HG03521 (cell line): ENCODE data around the gene TRAF6.
A peak's percentile ranks its signal among the peaks of the same experiment; 100 is the strongest.
"Not testable (repeated sequence)": the region's sequence is repeated elsewhere in the genome, so short reads cannot be mapped to it uniquely, and the experiment has no call there.

Source experiments
- ATAC-seq: cut with Tn5 transposase; IDR thresholded peaks from one replicate; pipeline ENCODE4 v1.9.1; 2021; ENCODE audit warnings: mild to moderate bottlenecking, moderate library complexity; ENCODE audit not compliant: unreplicated experiment

Gene TRAF6, protein sequence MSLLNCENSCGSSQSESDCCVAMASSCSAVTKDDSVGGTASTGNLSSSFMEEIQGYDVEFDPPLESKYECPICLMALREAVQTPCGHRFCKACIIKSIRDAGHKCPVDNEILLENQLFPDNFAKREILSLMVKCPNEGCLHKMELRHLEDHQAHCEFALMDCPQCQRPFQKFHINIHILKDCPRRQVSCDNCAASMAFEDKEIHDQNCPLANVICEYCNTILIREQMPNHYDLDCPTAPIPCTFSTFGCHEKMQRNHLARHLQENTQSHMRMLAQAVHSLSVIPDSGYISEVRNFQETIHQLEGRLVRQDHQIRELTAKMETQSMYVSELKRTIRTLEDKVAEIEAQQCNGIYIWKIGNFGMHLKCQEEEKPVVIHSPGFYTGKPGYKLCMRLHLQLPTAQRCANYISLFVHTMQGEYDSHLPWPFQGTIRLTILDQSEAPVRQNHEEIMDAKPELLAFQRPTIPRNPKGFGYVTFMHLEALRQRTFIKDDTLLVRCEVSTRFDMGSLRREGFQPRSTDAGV

DNA sequence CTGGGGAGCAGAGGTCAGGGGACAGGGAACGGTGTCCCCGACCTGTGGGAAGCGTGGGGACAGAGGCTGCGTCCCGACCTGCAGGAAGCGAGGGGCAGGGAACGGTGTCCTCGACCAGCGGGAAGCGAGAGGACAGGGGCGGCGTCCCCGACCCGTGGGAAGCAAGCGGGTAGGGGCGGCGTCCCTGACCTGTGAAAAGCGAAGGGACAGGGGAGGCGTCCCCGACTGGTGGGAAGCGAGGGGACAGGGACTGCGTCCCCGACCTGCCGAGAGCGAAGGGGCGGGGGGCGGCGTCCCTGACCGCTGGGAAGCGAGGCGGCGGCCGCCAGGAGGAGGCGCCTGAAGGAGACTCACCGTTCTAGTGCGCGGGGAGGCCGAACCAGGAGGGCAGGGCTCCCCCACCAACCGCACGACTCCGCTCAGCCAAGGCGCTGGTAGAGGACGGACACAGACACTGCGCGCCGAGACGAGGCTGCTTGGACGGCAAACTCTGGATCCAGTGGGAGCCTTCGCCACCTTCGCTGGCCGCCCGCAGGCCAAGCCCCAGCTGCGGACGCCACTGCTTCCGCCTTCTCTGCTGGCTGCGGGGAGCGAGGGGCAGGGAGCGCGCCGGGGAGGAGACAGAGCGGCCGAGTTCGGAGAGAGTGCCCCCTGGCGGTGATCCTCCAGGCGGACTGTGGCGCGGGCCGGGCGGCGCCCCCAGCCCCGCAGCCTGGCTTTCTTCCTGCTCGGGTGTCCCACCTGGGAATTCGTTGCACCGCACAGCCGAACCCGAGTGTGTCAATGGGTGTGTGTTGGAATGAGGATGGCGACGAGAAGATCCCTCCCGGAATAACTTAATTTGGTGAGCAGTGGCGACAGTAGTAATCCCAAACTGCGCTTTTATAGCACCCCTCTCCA lies at the start of gene TRAF6:
Gene TRAF6 (minus strand): TSS at position 579 of the 900 bp plus-strand sequence. CDS start 8,757 bp downstream, outside the sequence.
- ATAC-seq, result peak; percentile 98

DNA sequence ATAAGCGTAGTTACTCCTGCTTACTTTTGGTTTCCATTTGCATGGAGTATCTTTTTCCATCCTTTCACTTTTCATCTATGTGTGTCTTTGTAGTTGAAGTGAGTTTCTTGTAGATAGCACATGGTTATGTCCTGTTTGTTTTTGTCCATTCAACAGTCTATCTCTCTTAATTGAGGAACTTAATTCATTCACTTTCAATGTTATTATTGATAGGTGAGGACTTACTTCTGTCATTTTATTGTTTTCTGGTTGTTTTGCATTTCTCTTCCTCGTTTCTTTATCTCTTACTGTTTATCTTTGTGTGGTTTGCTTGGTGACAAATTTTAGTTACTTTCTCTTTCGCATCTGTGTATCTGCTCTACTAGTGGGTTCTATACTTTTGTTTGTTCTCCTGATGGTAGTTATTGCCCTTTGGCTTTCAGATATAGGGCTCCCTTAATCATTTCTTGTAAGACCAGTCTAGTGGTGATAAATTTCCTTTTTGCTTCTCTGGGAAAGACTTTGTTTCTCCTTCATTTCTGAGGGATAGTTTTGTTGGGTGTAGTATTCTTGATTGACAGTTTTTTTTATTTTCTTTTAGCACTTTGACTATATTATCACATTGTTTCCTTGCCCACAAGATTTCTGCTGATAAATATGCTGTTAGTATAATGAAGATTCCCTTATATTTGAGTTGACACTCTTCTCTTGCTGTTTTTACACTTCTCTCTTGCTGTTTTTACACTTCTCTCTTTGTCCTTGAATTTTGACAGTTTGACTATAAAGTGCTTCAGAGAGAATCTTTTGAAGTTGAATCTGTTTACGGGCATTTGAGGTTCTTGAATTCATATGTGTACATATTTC lies 48.7 kb upstream of the TRAF6 start:
- ATAC-seq, result peak; percentile 90

DNA sequence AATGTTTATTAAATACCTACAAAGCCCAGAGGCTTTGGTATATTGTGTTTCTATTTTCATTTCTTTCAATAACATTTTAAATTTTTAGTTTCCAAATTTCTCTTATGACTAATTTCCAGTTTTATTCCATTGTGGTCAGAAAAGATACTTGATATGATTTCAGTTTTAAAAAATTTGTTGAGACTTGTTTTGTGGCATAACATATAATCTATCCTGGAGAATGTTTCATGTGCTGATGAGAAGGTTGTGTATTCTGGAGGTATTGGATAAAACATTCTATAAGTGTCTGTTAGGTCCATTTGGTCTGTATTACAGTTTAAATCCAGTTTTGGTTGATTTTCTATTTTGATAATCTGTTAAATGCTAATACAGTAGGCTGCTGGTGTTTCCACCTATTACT lies 47.9 kb upstream of the TRAF6 start:
- no peak for ATAC-seq

DNA sequence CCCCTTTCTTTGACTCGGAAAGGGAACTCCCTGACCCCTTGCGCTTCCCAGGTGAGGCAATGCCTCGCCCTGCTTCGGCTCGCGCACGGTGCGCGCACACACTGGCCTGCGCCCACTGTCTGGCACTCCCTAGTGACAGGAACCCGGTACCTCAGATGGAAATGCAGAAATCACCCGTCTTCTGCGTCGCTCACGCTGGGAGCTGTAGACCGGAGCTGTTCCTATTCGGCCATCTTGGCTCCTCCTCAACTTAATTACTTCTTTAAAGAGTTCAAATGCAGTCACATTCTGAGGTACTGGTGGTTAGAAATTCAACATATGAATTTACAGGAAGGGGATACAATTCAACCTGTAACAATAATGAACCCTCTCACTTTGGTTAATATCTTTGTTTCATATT lies 47.3 kb upstream of the TRAF6 start:
- not testable (repeated sequence) for ATAC-seq

DNA sequence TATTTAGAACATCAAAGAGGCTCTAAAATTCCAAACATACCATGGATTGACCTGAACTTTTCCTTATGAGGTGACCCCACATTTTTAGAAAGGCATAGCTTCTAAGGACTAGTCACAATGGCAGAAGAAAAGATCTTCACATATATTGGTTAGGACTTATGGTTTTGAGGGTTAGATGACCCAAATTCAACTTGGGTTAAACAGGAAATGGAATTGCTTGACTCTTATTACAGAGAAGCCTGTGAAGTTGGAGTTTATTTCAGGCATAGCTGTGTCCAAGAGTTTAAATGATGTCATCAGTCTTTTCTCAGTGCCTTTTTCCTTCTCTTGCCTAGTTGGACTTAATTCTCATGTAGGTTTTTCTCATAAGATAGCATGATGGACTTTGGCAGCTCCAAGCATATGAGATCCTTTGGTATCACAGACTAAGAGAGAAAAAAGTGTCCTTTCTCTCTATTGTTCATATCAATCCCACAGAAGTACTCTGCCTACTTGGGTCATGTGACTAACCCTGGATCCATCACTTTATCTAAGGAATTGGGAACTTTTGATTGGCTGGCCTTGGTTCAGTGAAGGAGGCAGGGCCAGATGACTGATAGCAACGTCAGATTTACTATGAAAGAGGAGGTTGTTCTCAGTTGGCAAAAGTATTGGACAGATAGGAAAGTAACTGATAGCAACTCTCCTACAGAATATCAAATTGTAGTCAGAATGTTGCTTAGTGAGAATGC lies 40.5 kb upstream of the TRAF6 start:
- ATAC-seq, result no peak

DNA sequence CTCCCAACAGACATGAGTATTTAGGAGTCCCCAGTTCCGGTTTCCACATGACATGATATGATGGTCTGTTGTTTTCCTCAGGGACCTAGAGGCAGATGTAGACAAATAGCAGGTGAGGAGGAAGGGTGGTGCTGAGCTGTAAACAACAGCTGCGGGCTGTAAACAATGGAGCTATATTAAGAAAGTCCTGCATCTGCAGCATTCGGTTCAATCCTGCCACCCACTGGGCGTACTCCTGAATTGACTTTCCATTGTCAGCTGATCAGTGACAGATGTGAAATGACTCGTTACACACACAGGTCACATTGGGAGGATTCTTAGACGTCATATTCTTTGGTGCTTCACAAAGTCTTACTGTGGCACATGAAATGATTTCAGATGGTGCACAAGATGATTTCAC lies 30.9 kb upstream of the TRAF6 start:
- ATAC-seq, result peak; percentile 96

DNA sequence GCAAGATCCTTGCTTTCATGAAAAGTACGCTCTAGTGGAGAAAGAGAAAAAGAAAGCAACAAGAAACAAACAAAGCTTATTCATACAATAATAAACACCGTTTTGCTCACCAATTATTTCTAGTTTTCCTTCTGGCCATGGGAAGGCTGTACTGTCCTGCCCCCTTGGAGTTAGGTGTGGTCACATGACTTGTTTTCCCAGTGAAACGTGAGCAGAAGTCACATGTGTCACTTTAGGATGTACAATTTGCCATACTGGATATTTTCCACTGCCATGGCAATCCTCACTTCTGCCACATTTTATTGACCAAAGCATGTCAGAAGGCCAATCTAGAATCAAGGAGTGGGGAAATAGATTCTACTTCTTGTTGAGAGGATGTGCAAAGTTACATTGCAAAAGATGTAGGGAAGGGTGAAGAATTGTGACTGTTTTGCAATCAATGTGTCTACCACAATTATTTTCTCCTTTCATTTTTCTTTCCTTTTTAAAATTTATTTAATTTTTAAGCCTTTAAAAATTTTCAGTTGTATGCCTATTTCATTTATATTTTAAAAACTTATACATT lies 24.3 kb upstream of the TRAF6 start:
- no peak for ATAC-seq

DNA sequence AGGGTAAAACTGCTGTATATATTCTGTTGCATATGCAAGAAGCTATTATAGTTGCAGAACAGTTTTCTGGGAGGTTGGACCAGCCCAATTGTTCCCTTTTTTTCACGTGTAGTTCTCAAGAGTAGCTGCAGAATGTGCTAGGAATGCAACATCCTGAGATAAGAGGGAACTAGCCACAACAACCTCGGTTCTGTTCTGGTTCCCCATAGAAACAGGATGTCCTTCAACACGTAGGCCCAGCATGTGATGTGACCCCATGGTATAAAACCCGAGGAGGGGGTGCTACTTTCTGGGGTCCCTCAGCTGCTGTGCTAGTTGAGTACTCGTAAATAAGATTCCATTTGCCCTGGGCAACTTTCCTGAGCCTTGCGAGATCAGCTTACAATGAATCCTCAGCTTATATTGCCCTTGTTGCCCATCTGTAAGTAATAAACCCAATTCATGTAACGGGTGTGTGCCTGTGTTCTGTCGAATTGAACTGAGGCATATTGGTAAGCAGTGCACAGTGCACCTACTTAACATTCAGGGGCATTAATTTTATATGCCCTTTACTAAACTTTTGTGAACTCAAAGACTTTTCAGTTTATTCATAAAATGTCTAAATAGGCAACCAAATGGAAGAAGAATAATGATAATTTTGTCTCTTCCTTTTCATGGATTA lies 23.0 kb upstream of the TRAF6 start:
- no peak for ATAC-seq

DNA sequence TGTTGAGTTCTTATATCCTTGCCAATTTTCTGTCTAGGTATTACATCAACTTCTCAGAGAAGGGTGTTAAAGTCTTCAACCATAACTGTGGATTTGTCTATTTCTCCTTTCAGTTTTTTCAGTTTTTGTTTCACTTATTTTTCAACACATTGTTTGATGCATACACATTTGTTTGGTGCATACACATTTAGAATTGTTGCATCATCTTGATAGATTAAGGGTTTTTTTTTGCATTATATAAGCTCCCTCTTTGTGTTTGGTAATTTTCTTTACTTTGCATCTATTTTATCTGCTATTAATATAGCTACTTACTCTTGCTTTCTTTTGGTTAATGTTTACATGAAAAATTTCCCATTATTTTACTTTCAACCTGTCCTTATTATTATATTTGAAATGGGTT lies 20.8 kb upstream of the TRAF6 start:
- ATAC-seq, result no peak

DNA sequence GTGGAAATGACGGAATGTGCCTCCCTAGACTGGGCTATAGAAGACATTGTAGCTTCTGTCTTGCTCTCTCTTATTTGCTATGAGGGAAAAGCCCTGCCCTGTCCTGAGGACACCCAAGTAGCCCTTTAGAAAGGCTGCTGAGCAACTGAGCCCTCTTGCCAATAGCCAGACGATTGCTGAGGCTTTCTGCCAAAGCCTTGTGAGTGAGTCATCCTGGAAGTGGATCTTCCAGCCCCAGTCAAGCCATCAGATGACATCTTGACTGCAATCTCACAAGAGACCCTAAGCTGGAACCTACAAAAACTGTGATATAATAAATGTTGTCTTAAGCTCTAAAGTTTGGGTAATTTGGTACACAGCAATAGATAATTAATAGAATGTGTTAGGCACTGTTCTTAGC lies 3.9 kb upstream of the TRAF6 start:
- ATAC-seq, result no peak

DNA sequence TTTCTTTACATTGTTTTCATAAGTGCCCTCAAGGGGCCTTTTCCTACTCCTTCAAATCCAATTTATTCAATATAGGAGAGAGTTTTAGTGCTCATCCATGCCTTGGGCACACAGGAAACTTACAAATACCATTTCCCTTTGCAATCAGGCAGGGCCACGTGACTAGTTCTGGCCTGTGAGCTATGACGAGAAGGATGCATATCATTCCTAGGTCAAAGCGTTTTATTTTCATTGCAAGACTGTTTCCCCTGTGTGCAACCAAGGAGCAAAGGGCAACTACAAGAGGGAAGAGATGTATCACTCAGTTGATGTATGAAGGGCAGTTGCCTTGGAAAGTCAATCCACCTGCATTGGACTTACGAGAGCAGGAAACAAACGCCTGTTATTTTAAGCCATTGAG lies 1.9 kb upstream of the TRAF6 start:
- no peak for ATAC-seq

DNA sequence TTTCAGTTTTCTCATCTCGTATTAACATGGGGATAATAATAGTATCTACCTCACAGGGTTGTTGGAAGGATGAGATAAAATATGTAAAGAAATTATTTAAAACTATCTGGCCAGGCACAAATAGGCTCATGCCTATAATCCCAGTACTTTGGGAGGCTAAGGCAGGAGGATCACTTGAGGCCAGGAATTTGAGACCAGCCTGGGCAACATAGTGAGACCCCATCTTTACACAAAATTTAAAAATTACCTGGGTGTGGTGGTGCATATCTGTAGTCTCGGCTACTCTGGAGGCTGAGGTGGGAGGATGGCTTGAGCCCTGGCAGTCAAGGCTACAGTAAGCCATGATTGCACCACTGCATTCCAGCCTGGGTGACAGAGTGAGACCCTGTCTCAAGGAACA lies 990 bp upstream of the TRAF6 start:
- not testable (repeated sequence) for ATAC-seq

DNA sequence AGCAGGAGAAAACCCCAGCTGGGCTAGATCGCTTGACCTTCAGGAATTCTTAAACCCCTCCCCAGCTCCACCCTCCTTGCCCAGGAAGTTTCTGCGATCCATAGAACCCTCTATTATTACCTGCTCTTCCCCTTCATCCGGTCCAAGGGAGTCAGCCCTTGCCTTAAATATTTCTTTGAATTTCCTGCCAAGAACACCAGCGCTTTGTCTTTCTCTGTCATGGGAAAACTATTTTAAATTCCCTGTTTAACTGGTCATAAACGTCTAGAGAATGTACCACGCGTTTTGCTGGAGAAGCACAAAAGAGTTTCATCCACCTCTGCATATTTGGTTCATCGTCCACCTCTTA lies 496 bp upstream of the TRAF6 start:
- no peak for ATAC-seq

DNA sequence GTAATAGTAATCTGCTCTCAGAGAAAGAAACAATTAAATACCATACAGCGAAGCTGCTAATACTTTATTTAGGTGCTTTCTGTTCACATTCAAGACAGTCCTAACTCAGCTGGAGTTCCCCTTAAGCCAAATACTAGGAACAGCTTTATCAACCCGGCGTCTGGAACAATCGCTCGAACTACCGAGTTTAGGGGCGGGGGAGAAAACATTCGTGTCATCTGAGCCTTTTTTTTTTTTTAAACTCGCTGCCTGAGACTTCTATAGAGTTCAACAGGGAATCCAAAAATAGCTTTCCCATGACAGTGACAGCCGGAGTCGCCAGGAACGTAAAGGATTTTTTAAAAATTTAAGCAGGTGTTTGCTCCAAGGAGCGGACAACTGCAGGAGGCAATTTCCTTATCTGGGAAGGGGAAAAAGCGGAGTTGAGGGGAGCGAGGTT lies 852 bp downstream of the TRAF6 start:
- no peak for ATAC-seq

DNA sequence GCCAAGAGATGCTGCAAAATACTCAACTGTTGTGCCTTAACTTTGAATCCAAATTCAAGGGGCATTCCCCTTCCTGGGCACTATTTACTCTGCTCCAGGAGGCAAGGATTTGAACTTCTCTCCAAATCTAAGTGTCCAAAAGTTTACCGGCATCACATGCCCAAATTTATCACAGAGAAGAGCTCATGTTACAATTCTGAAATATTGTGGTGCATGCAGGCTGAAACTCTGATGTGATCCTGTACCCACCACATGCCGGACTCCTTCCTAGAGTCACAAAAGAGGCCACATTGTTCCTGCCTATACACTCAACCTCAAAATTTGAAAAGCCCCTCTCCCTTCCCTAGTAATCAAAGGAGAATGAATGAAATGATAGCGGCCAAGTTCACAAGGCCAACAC lies 1.3 kb downstream of the TRAF6 start:
- no peak for ATAC-seq

DNA sequence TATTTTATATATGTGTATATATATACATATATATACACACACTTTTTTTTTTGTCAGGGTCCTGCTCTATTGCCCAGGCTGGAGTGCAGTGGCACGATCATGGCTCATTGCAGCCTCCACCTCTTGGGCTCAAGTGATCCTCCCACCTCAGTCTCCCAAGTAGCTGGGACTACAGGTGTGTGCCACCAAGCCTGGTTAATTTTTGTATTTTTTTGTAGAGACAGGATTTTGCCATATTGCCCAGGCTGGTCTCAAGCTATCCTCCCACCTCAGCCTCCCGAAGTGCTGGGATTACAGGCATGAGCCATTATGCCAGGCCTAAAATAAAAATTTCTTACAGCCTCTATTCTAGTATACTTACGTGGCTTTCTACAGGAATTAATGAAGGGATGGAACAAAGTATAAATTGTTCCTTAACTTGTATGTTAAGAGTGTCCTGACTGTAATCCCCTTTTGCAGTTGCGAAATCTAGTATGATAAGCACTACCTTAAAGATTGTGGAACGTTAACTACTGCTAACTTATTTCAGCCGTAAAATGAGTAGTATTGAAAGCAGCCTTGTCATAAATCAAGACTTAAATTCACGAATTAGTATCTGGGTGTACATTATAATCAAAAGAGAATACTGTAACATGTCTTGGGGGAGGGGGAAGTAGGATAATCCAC lies 2.1 kb downstream of the TRAF6 start:
- ATAC-seq, result no peak

DNA sequence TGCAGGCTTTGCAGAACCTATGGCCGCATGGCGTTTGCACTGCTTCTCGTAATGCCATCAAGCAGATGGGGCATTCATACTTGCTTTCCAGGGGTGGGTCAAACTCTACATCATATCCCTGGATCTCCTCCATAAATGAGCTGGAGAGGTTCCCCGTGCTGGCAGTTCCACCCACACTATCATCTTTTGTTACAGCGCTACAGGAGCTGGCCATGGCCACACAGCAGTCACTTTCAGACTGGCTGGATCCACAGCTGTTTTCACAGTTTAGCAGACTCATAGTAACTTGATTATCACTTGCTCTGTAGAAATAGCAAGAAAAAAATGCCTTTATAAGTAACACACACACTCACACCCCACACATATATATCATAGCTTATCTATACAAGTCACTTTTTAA lies 8.8 kb downstream of the TRAF6 start:
- ATAC-seq, result no peak

DNA sequence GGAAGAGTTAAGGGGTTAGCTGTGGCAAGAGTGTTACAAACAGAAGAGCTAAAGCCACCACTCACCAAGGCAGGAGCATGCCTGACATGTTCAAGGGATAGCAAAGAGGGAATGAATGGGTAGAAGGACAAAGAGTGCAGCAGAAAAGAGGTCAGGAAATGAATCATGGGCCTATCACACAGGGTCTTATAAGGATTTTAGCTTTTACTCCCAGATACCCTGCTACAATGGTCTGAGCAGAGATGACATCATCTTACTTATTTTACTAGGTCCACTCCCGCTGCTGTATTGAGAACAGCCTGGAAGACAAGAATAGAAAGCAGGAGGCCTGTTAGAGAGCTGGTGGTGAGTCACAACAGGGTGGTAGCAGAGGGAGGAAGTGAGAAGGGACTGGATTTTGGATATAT lies 9.8 kb downstream of the TRAF6 start:
- ATAC-seq, result no peak

DNA sequence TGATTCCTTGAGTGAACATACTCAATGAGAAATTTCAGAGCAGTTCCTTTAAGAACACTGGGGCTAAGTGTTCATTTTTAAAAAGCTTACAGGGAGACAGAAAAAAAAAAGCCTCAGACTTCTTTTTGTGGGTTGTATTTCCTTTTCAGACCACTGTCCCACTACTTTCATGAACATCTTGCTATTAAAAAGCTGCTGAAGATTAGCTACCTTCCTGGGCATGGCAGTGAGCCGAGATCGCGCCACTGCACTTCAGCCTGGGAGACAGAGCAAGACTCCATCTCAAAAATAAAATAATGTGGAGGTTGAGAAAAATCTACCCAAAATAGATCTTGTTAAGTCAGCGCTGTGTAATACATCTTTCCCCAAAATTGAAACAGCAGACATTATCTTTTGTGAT lies 10.8 kb downstream of the TRAF6 start:
- no peak for ATAC-seq
